H9 (cell line): Measurements from ENCODE around the gene PPP4R3B. TPM values are rescaled to one million over a fixed set of nuclear protein-coding genes. Genes with fewer than 3 reads are reported as not detected.

Experiments
- DNase-seq: peaks from one replicate; pipeline ENCODE4 v3.0.0-alpha.2; 2017
- H2AFZ ChIP-seq: one replicate; pipeline ENCODE4 v1.6.1; 2013; ENCODE audit warnings: mild to moderate bottlenecking, low read length, control low read depth, moderate library complexity
- H2AK5ac ChIP-seq: 2 replicates; pipeline ENCODE4 v1.6.1; 2013; ENCODE audit warnings: low read length, control low read depth, mixed read lengths; ENCODE audit not compliant: insufficient read length
- H2BK120ac ChIP-seq: one replicate; pipeline ENCODE4 v1.6.1; 2013; ENCODE audit warnings: low read depth, mild to moderate bottlenecking, low read length, control low read depth, inconsistent platforms; ENCODE audit not compliant: poor library complexity, severe bottlenecking
- H2BK12ac ChIP-seq: 2 replicates; pipeline ENCODE4 v1.6.1; 2013; ENCODE audit warnings: low read length, control low read depth, mixed read lengths, low read depth; ENCODE audit not compliant: insufficient read length
- H2BK15ac ChIP-seq: 2 replicates; pipeline ENCODE4 v1.6.1; 2013; ENCODE audit warnings: low read depth, low read length, control low read depth
- H2BK20ac ChIP-seq: one replicate; pipeline ENCODE4 v1.6.1; 2013; ENCODE audit warnings: low read depth, mild to moderate bottlenecking, low read length, control low read depth, inconsistent platforms; ENCODE audit not compliant: poor library complexity, severe bottlenecking
- H2BK5ac ChIP-seq: 2 replicates; pipeline ENCODE4 v1.6.1; 2013; ENCODE audit warnings: low read length, control low read depth, mixed read lengths; ENCODE audit not compliant: insufficient read length
- H3K14ac ChIP-seq: 2 replicates; pipeline ENCODE4 v1.6.1; 2013; ENCODE audit warnings: low read length, control low read depth; ENCODE audit not compliant: insufficient read depth
- H3K18ac ChIP-seq: 2 replicates; pipeline ENCODE4 v1.6.1; 2013; ENCODE audit warnings: low read depth, mild to moderate bottlenecking, mixed read lengths, low read length, control low read depth; ENCODE audit not compliant: insufficient read length
- H3K23ac ChIP-seq: 2 replicates; pipeline ENCODE4 v1.6.1; 2013; ENCODE audit warnings: low read length, control low read depth, mixed read lengths, low read depth; ENCODE audit not compliant: insufficient read length
- H3K23me2 ChIP-seq: 2 replicates; pipeline ENCODE4 v1.6.1; 2013; ENCODE audit warnings: low read depth, mild to moderate bottlenecking, mixed read lengths, low read length, control low read depth; ENCODE audit not compliant: insufficient read length, poor library complexity, severe bottlenecking
- H3K27ac ChIP-seq: 2 replicates; pipeline ENCODE4 v1.5.1; 2013; ENCODE audit warnings: low read length, control low read depth, mixed read lengths, low read depth; ENCODE audit not compliant: insufficient read length
- H3K27me3 ChIP-seq: 2 replicates; pipeline ENCODE4 v1.6.1; 2013; ENCODE audit warnings: low read length, control low read depth, inconsistent platforms; ENCODE audit not compliant: insufficient read depth
- H3K4ac ChIP-seq: 2 replicates; pipeline ENCODE4 v1.6.1; 2013; ENCODE audit warnings: low read depth, mild to moderate bottlenecking, control low read depth, inconsistent platforms, low read length, moderate library complexity
- H3K4me1 ChIP-seq: 2 replicates; pipeline ENCODE4 v1.6.1; 2013; ENCODE audit warnings: low read length, control low read depth, inconsistent platforms; ENCODE audit not compliant: insufficient read depth
- H3K4me2 ChIP-seq: 2 replicates; pipeline ENCODE4 v1.6.1; 2013; ENCODE audit warnings: low read length, control low read depth, mixed read lengths; ENCODE audit not compliant: insufficient read length, insufficient read depth
- H3K56ac ChIP-seq: 2 replicates; pipeline ENCODE4 v1.6.1; 2013; ENCODE audit warnings: low read depth, mild to moderate bottlenecking, mixed read lengths, low read length, control low read depth; ENCODE audit not compliant: insufficient read length
- H3K79me1 ChIP-seq: 2 replicates; pipeline ENCODE4 v1.6.1; 2013; ENCODE audit warnings: low read depth, mild to moderate bottlenecking, moderate library complexity, low read length, control low read depth, inconsistent platforms; ENCODE audit not compliant: insufficient read depth, poor library complexity, severe bottlenecking
- H3K79me2 ChIP-seq: 2 replicates; pipeline ENCODE4 v1.6.1; 2013; ENCODE audit warnings: low read length, control low read depth, inconsistent platforms; ENCODE audit not compliant: insufficient read depth
- H3K9ac ChIP-seq: 2 replicates; pipeline ENCODE4 v1.6.1; 2013; ENCODE audit warnings: low read length, control low read depth, mixed read lengths; ENCODE audit not compliant: insufficient read length; ENCODE audit errors: extremely low read depth
- H3K9me3 ChIP-seq: one replicate; pipeline ENCODE4 v1.6.1; 2013; ENCODE audit warnings: low read depth, low read length, inconsistent platforms; ENCODE audit not compliant: control insufficient read depth
- H3T11ph ChIP-seq: one replicate; pipeline ENCODE4 v1.6.1; 2013; ENCODE audit warnings: mild to moderate bottlenecking, low read length, control low read depth, inconsistent platforms
- H4K20me1 ChIP-seq: one replicate; pipeline ENCODE4 v1.6.1; 2013; ENCODE audit not compliant: control insufficient read depth, insufficient read length, insufficient read depth
- H4K5ac ChIP-seq: 2 replicates; pipeline ENCODE4 v1.6.1; 2013; ENCODE audit warnings: low read depth, mild to moderate bottlenecking, mixed read lengths, low read length, control low read depth; ENCODE audit not compliant: insufficient read length
- H4K8ac ChIP-seq: replicated peaks from 2 replicates; pipeline ENCODE4 v1.6.1; 2013; ENCODE audit warnings: low read length, control low read depth, mixed read lengths, low read depth; ENCODE audit not compliant: insufficient read length
- H4K91ac ChIP-seq: 2 replicates; pipeline ENCODE4 v1.6.1; 2013; ENCODE audit warnings: low read depth, mild to moderate bottlenecking, moderate library complexity, mixed read lengths, low read length, control low read depth; ENCODE audit not compliant: insufficient read length
- H3K27ac Mint-ChIP-seq, 3 experiments: 2 replicates in 2 of 3; 3 replicates in 1 of 3; pipeline ENCODE4 v1.8.0; 2020 to 2021; ENCODE audit warnings: mixed read lengths in 3 of 3, mild to moderate bottlenecking in 1 of 3, moderate library complexity in 1 of 3
- H3K27me3 Mint-ChIP-seq: 2 replicates; pipeline ENCODE4 v1.8.0; 2021; ENCODE audit warnings: low read depth, mild to moderate bottlenecking, moderate library complexity, mixed read lengths
- H3K36me3 Mint-ChIP-seq, 3 experiments: 2 replicates in 2 of 3; 3 replicates in 1 of 3; pipeline ENCODE4 v1.8.0; 2020 to 2021; ENCODE audit warnings: low read depth in 3 of 3, mixed read lengths in 3 of 3; ENCODE audit not compliant: insufficient read depth in 1 of 3
- H3K4me1 Mint-ChIP-seq, 2 experiments: 2 replicates each; pipeline ENCODE4 v1.8.0; 2020; ENCODE audit warnings: mixed read lengths in 2 of 2
- H3K4me3 Mint-ChIP-seq, 2 experiments: 2 replicates in 1 of 2; 3 replicates in 1 of 2; pipeline ENCODE4 v1.8.0; 2020 to 2021; ENCODE audit warnings: mild to moderate bottlenecking in 2 of 2, mixed read lengths in 2 of 2, moderate library complexity in 1 of 2
- H3K9me3 Mint-ChIP-seq, 2 experiments: 2 replicates in 1 of 2; 3 replicates in 1 of 2; pipeline ENCODE4 v1.8.0; 2020; ENCODE audit warnings: mild to moderate bottlenecking in 2 of 2, mixed read lengths in 2 of 2, moderate library complexity in 1 of 2
- WGBS: extraction: QIAGEN DNeasy Blood & Tissue Kit; methylation state at CpG from one replicate; pipeline ENCODE4 v1.1.7; 2013; ENCODE audit warnings: missing lambda C conversion rate, low lambda C conversion rate, mixed read lengths; ENCODE audit not compliant: insufficient read length; ENCODE audit errors: extremely low coverage; 5-methylcytosine and 5-hydroxymethylcytosine counted together
- total RNA-seq: library from RNA; stranded (reverse); gene quantifications from 2 replicates; pipeline ENCODE4 v1.2.1, GENCODE V29; 2021
- TF ChIP-seq, protein P1 (sequence below): fragments of 200-600 bp; sonication (generic); conservative IDR thresholded peaks from 3 replicates; pipeline ENCODE4 v1.8.0; 2021; ENCODE audit warnings: antibody characterized with exemption, mild to moderate bottlenecking

Gene PPP4R3B
- total RNA-seq, 1 experiment from 2014 or later: 37.6 TPM

DNA sequence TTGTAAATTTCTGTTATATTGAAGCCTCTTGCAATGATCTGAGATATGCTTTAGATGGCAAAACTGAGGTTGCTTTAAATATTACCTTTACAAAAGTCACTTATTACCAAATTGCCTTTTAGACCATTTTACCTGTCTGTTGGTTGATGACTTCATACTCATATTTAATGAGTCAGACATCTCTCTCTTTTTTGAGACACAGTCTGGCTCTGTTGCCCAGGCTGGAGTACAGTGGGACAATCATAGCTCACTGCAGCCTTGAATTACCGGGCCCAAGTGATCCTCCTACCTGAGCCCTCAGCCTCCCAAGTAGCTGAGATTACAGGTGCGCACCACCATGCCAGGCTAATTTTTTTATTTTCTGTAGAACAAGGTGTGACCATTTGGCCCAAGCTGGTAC is 11.5 kb upstream of the PPP4R3B start:
- no peaks in the 10 kb centered on the region for H3K79me2 ChIP-seq
- no peaks in the 10 kb centered on the region for H3K27me3 ChIP-seq
- no peaks in the 10 kb centered on the region for H3K9me3 ChIP-seq
- no peak overlapping the region for H3K14ac ChIP-seq
- H3K4me1 ChIP-seq: no peaks in the 10 kb centered on the region
- H2AK5ac ChIP-seq: no peak overlapping the region
- H2AFZ ChIP-seq: no peak overlapping the region
- H3K4ac ChIP-seq: no peak overlapping the region
- no peak overlapping the region for H4K91ac ChIP-seq
- H3K27ac ChIP-seq: no peak overlapping the region
- WGBS: no CpG with 5 or more reads among the region's 2 CpGs
- Mint-ChIP-seq H3K9me3 (no peaks in the 10 kb centered on the region), H3K27ac (peak overlapping the region in 1 of 3 experiments; percentile 44; a peak in 1 of 7 replicates), H3K36me3 (peaks cover 0 to 15% (median 0%) of the 10 kb centered on the region in 3 experiments; a peak in 3 of 7 replicates), H3K4me1 (no peaks in the 10 kb centered on the region), H3K27me3 (no peaks in the 10 kb centered on the region), H3K4me3 (no peak overlapping the region)
- DNase-seq: no peak
- no peak overlapping the region for H3K9ac ChIP-seq
- H3K23ac ChIP-seq: no peak overlapping the region
- no peak overlapping the region for H4K5ac ChIP-seq
- H3K79me1 ChIP-seq: no peaks in the 10 kb centered on the region
- H3K56ac ChIP-seq: no peak overlapping the region
- H3K4me2 ChIP-seq: no peak overlapping the region
- TF ChIP-seq, protein P1, sequence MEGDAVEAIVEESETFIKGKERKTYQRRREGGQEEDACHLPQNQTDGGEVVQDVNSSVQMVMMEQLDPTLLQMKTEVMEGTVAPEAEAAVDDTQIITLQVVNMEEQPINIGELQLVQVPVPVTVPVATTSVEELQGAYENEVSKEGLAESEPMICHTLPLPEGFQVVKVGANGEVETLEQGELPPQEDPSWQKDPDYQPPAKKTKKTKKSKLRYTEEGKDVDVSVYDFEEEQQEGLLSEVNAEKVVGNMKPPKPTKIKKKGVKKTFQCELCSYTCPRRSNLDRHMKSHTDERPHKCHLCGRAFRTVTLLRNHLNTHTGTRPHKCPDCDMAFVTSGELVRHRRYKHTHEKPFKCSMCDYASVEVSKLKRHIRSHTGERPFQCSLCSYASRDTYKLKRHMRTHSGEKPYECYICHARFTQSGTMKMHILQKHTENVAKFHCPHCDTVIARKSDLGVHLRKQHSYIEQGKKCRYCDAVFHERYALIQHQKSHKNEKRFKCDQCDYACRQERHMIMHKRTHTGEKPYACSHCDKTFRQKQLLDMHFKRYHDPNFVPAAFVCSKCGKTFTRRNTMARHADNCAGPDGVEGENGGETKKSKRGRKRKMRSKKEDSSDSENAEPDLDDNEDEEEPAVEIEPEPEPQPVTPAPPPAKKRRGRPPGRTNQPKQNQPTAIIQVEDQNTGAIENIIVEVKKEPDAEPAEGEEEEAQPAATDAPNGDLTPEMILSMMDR: no peak
- H4K20me1 ChIP-seq: no peaks in the 10 kb centered on the region
- H2BK20ac ChIP-seq: no peak overlapping the region
- no peak overlapping the region for H3T11ph ChIP-seq
- no peaks in the 10 kb centered on the region for H3K23me2 ChIP-seq
- H2BK120ac ChIP-seq: no peak overlapping the region
- H2BK12ac ChIP-seq: no peak overlapping the region
- no peak overlapping the region for H3K18ac ChIP-seq
- H4K8ac ChIP-seq: no peak overlapping the region
- no peak overlapping the region for H2BK5ac ChIP-seq
- H2BK15ac ChIP-seq: no peak overlapping the region
